ENCODE results near the gene ZGRF1.

GRCh38 chr4:112664611-112665010, 27.9 kb upstream of the ZGRF1 start:
- TF ChIP-seq, protein P1, sequence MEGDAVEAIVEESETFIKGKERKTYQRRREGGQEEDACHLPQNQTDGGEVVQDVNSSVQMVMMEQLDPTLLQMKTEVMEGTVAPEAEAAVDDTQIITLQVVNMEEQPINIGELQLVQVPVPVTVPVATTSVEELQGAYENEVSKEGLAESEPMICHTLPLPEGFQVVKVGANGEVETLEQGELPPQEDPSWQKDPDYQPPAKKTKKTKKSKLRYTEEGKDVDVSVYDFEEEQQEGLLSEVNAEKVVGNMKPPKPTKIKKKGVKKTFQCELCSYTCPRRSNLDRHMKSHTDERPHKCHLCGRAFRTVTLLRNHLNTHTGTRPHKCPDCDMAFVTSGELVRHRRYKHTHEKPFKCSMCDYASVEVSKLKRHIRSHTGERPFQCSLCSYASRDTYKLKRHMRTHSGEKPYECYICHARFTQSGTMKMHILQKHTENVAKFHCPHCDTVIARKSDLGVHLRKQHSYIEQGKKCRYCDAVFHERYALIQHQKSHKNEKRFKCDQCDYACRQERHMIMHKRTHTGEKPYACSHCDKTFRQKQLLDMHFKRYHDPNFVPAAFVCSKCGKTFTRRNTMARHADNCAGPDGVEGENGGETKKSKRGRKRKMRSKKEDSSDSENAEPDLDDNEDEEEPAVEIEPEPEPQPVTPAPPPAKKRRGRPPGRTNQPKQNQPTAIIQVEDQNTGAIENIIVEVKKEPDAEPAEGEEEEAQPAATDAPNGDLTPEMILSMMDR (IDR thresholded peaks at IDR 0.05) = no peak
- peak; percentile 26 for TF ChIP-seq POLR2AphosphoS5 (IDR thresholded peaks at IDR 0.05)
